Stimulated activated CD8-positive, alpha-beta memory T cell treated with anti-CD3 and anti-CD28 coated beads, Interleukin-7, amount 100 ng/mL, for 48 hours (primary cell): ENCODE data around the gene KAZN.

ENCODE experiments used
- DNase-seq, 2 donors: peaks; one replicate each; pipeline ENCODE4 v3.0.0-alpha.2; 2020; ENCODE audit warnings: low read depth in 1 of 2; ENCODE audit errors: extremely low read depth in 1 of 2

KAZN gene

DNA sequence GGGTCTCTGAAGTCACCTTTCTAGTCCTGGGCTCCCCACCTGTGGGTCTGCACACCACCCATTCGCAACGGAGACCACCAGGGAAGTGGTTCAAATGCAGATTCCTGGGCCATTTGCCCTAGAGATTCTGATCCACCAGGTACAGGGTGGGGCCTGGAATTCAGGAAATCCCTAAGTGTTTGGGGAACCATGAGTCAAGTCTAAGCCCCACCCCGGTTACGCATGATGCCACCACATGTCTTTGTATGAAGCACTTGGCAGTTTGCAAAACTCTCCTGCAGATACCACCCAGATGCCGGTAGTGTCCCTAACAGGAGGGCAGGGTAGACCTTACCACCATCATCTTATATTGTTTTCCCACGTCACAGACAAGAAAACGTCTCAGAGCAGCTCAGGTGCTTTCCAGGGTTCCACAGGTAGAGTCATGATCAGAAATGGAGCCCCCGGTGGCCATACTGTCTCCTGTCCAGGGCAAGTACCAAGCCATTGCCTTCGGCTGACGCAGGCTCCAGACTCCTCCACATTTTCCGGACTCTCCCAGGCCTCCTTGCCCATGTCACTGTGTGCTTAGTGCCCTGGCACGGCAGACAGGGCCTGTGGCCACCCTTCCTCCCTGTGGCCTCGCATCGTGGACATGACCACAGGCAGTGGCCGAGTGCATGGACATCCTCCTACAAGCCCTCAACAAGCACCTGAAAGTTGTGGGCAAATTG lies 465.9 kb downstream of the KAZN start:
- no peak for DNase-seq

DNA sequence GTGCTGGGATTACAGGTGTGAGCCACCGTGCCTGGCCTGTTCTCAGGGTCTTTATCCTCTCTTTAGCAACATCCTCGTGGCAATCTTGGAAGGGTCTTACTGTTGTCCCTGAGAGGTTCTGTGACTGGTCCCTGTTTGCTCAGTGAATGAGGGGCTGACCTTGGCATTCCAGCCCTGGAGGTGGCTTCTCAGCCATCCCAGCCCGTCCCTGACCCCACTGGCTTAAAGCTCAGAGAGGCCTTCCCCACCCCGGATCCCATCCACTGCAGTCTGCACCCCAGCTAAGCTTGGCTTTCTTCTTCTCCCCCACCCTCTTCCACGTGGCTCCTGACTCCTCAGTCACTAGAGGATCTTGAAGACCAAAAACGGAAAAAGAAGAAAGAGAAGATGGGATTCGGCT lies 466.8 kb downstream of the KAZN start:
- DNase-seq = no peak

DNA sequence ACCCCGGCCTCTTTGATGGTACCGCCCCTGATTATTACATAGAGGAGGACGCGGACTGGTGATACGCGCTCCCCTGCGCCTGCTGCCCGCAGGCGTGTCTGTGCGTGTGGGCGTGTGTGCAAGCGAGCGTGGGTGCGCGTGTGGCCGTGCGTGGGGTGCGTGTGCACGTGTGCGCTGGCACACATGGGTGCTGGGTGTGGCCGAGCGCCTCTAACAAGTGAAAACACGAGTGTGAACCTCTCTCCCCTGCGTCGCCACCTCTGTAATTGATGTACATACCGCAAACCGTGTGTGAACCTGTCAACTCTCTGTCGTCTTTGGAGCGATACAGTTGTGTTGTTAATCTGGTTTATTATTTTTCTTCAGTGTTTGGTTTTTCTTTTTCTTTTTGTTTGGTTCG lies 467.3 kb downstream of the KAZN start:
- no peak for DNase-seq

DNA sequence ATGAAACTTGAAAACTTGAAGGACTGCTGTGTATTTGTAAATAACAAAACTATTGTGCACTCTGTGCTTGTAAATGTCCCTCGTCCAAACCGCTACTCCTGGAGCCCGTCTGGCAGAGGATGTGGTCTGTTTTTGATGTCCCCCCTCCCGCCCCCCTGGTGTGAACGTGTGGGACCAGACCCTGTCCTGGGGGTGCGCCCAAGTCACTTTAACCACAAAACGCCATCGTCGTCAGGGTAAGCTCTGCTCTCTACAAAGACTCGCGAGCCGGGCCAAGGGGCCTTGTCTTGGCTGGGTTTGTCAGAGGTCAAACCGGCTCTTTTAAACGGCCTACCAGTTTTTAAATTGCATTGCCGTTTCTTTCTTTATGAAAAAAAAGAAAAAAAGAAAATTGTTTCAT lies 467.7 kb downstream of the KAZN start:
- no peak for DNase-seq

DNA sequence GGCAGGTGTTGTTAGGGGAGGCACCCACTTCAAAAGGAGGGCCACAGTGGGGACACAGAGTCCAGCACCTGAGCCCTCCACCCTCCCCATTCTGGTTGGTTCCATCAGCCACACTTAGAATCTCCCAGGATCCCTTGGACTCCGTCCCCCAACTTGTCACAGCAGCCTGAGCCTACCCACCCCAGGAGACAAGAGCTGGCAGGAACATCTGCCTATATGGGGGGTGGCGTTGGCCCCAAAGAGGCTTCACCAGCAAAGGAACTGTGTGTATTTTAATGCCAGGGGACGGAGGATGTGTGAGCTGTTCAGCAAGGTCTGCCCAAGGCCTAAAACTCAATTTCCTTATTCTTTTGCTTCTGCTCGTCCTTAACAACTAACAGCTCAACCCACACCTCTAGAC lies 468.7 kb downstream of the KAZN start:
- DNase-seq = no peak

DNA sequence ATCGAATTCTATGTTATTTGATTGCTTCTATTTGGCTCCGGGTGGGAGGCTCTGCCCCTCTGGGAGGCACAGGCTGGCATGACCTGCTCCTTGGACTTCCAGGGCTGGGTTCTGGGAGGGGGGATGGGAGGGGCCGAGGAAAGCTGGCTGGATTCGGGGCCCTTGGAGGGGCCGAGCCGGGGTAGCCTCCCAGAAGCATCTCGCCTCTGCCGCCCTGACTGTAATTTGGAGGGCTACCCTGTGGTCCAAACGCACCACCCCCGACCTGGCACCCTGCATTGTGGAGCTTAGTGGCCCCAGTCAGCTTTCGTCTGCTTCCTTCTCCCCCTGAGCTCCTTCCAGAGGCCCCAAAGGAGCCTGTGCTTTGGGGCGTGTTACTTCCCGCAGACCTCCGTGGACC lies 469.7 kb downstream of the KAZN start:
- DNase-seq = no peak

DNA sequence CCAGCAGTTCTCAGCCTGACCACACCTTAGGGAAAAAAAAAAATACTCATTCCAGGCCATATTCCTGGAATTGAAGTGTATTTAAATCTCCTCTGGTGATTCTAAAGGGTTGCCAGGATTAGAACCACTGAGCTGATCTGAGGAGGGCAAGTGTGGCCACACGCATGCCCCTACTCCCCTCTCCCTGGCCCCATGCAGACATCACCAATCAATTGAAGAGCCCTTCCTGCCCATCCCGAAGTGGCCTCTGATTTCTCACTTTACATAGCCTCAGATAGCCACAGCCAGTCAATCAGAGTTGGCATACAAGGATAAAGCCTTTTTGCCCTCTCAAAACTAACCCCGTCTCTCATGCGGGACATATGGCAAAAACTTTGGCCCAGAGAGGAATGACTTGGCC lies 470.5 kb downstream of the KAZN start:
- no peak for DNase-seq

DNA sequence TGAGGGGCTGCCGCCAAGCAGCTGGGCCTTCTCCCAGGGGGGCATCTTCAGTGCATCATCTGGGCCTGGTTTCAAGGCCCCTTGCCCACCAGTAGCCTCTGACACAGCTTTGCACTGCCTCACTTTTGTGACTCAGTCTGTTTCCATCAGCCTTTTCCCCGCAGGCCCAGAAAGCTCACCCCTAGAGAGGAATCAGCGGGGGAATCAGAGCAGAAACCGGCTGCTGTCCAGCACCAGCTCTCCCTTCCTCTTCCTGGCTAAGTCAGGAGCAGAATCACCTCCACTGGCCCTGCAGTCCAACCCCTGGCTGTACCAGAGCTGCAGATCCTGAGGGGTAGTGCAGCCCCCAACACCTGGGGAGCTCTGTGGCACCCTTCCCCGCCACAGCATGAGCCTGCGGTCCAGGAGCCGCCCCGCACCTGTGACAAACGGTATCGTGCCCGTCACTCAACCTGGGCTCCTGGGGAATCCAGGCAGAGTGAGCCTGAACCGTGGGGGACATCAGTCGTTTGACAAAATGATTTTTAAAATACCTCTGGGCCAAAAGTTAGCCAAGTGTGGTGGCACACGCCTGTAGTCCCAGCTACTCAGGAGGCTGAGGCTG lies 471.8 kb downstream of the KAZN start:
- DNase-seq = no peak

DNA sequence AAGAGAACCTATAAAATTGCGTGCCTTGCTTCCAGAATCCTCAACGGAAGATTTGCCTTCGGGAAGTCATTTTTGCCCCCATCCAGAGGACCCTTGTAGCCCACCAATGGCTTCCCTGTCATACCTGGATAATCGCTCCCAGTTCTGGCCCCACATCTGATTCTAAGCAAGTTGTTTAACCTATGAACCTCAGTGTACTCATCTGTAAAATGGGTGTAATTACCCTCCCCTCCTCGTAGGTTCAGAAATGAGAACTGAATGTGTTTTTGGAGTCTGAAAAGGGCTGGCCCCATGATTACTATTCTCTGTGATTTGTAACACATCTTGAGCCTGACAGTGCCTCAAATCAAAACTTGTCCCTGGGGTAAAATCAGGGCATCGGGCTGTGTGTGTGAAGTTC lies 473.5 kb downstream of the KAZN start:
- no peak for DNase-seq

DNA sequence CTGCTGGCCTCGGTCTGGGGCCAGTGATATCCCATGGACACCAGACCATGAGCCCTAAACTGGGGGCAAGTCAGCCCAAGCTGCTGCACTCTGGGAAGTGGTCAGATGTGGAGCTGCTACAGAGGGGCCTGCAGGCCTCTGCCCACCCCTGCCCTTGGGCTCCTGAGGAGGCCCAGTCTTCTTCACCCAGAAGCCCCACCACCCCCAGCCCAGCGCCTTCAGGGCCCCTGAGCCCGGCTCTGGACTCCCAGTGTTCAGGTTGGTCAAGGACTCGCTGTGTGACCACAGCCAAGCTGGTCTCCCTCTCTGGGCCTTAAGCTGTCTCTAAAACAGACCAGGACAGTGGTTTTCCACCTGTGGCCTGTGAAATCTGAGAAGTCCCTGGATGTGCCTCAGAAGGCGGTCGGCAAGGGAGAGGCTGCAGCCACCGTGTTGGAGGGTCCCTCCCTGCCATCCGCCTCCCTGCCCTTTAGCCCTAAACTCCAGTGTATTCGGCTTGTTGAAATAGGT lies 475.4 kb downstream of the KAZN start:
- DNase-seq = no peak

DNA sequence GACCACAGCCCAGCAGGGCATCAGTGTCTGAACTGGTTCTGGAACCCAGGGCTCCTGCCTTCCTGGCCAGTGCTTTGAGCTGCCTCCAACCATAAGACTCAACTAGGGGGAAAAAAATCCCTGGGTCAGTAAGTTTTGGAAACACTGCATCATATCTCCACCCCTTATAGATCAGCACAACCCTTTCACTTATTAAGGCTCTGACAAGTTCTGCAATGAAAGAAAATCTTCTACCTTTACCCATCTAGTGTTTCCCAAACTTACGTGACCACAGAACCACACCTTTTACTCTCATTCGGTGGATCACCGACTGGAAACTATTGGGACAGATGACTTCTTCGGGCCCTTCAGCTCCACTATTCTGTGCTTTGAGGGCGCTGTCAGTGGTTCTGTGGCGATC lies 476.7 kb downstream of the KAZN start:
- DNase-seq = no peak

DNA sequence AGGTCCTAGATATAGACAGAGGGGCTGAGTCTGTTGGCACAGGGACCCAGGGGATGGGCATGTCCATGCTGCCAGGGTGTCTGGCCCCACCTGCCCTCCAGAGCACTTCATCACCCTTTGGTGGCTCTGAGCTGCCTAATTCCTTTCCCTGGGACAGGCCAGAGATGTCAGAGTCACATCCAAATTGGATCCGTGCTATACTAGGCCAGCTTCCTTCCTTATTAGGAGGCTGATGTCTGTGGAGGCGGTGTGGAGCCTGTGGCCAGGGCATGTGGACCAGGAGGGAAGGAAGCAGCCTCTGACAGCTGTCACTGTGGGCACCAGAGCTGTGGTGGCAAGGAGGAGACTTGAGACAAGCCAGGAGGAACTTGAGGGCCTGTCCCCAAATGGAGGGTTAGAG lies 477.3 kb downstream of the KAZN start:
- no peak for DNase-seq

DNA sequence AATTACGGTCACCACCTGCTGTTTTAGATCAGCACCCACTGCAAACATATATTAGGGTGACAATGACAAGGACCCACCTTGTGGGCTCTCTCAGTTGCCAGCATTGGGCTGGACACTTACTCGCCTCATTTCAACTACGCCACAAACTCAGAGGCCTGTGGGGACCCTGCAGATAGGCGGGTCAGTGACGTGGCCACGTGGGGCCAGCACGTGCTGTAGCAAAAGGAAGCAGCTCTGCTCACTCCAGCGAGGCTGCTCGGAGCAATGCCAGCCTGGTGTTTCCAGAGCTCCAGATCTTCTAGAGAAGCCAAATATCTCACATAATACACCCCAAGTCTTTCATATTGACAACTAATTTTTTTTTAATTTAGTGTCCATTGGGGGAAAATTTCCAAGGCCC lies 478.3 kb downstream of the KAZN start:
- no peak for DNase-seq

DNA sequence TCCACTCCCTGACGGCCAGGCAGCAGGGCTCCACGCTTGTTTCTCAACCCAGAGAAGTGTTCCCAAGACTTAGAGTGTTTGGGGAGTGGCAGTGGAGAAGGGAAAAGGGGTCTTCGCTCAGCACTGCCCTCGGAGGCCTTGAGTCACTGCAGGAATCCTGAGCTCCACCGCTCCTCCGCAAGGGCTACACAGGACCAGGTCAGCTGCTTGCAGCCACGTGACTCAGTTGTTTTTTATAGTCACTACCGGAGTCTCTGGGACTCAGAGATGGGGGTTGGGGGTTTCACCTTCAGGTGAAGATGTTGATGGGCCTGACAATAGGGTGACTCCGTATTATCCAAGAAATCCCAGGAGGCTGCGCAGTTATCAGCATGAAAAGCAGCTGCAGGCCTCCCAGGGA lies 478.9 kb downstream of the KAZN start:
- DNase-seq = no peak

DNA sequence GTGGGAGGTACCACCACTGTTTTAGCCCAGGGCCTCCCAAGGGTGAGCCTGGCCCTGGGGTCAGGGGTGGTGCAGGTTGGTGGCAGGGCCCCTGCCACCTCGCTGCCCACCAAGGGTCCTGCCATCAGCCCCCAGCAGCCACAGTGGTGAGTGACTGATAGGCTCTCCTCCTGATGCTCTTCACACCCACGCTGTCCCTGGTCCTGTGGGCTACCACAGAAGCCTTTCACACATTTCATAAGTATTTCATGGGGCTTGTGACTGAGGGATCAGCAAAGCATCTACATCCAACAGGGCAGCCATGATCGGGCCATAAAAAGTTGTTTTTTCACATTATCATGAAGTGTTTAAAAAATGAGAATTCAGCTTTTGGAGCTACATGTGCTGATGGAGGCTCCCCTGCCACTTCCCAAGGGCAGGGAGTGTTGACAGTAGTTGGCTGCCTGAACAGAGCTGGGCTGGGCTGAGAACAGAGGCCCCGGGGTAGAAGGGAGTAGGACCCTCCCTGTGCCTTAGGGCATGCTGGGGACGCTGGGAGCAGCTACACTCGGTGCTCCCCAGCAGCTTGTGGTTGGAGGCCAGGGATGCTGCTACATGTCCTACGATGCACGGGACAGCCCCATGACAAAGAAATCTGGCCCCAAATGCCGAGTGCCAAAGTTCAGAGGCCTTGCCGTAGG lies 482.0 kb downstream of the KAZN start:
- DNase-seq = no peak

DNA sequence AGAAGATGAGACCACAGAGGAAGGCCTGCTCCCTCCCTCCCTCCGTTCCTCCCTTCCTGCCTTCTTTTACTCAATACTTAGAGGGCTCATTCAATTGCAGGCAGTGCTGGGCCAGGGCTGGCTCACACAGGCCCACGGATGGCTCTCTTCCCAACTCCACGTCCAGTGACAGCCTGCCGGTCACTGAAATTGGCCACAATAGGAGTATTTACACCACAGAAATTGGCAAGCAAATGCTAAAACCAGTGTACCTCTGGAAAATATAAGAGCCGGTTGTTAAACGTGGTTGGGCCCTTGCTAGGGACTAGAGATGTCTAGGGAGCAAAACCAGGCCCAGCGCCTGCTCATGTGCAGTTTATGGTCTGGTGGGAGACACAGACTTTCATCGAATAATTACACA lies 482.6 kb downstream of the KAZN start:
- no peak for DNase-seq

DNA sequence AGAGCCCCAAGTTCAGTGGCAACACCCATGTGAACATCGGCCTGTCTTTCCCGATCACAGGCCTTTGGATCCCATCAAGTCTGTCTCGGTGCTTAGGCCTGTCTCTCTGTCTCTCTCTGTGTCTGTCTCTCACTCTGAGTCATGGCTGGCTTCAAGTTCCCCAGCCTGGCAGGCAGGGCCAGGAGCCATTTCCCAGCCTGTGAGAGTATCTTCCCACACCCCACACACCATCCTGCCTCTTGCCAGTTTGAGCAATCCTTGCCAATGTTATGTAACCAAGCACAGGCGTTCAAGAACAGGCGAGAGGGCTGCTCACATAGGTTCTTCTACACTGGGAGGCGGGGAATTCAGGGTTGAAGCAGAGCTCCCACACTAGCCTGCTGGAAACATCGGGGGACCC lies 485.1 kb downstream of the KAZN start:
- DNase-seq = no peak

DNA sequence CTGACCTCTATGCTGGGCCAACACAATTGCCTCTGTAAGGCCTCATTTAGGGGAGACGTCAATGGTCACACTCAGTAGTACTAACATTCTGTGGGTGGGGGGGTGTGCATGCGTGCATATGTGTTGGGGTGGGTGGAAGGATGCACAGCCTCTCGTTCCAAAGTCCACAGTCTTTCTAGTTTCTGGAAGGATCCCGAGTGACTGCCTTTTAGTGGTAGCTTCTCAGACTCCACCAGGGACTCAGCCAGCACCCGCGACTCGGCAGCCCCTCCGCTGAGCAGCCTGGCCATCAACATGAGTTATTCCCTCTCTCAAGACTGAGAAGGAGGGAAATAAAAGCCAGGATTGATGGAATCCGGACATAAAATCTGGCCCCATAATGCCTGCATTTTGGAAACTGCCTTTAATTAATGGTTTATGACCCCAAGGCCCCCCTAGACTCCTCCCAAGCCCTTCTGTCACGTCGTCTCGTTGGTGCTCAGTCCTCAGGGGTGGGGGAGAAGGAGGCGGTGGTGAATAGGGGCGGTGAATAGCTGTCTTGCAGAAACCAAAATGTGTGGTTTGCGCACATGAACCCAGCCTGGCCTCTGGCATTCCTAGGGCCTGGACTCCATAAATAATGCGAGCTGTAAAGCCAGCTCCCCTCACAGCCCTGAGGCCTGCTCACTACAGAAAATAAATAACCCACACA lies 489.9 kb downstream of the KAZN start:
- DNase-seq = no peak

DNA sequence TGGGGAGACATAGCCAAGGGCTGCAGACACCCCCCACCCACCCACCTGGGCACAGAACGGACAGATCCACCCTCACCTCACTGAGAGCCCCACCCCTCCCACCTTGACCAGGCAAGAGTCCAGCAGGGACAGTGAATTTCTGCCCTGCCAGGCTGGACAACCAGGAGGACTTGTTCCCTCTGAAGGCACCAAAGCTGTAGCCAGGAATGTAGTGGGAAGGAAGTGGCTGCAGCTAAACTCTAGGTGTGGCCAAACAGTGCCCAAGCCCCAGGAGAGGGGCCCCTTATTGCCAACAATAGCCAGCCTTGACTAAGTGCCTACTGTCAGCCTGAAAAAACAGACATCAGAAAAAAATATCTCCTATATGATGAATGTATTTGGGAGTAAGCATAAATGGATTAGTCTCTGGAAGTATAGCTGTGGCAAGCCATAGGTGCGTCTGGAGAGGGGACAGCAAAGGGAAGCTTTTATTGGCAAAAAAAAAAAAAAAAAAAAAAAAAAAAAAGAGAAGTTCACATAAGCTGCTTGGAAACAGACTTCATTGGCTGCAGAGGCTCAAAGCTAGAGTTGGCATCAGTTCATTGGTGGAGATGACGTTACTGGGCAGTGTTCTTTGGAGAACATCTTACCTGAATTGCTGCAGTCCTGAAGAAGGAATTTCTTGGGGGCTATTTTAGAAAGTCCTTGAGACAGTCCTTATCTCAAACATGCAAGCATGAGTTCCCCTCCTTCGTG lies 490.9 kb downstream of the KAZN start:
- no peak for DNase-seq

DNA sequence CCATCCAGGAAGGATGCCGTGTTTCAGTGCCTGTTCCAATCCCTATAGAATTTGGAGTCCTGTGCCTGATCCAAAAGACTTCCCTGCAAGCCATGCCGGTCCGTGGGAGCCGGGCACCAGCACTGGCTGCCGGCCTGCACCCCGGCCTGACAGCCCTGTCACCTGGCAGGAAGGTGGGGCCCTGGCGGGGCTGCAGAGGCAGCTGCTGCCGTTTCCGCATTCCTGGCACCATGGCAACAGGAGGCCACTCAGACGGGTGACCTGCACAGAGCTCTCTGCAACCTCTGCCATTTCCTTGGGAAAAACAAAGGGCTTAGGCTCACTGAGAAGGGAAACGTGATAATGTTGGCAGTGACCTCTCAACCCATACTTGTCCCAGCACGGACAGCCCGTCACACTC lies 491.9 kb downstream of the KAZN start:
- DNase-seq = no peak

DNA sequence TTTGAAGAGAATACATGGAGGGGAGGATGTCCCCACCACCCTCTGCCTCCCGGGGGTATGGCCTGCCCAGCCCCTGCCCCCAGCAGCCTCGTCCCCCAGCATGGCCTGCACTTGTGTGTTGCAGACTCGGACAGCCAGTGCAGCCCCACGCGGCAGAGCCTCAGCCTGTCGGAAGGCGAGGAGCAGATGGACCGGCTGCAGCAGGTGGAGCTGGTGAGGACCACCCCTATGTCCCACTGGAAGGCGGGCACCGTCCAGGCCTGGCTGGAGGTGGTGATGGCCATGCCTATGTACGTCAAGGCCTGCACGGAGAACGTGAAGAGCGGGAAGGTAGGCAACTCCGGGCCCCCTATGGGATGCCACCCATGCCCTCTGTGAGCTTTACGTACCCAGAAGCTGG lies 495.6 kb downstream of the KAZN start:
- no peak for DNase-seq
